Measurements from ENCODE around the gene CUEDC2. TPM values are rescaled to one million over a fixed set of nuclear protein-coding genes. Genes with fewer than 3 reads are reported as not detected.

The CUEDC2 gene
- total RNA-seq, 2 donors from 2014 or later, result 70.2 to 81.7 TPM

GRCh38 chr10:102376901-102377300 lies 55.5 kb downstream of the CUEDC2 start:
- no peak for TF ChIP-seq POLR2AphosphoS5 (IDR thresholded peaks at IDR 0.05)
- no peak for TF ChIP-seq POLR2A (IDR thresholded peaks at IDR 0.05)
- no peak for TF ChIP-seq CTCF (IDR thresholded peaks at IDR 0.05)
- Histone ChIP-seq H3K36me3 (peaks cover 8 to 18% of the 10 kb centered on the region in 2 donors), H3K4me3 (no peak overlapping the region), H3K4me1 (replicated peaks) (no peaks in the 10 kb centered on the region), H3K9me3 (no peaks in the 10 kb centered on the region), H3K27me3 (replicated peaks; ENCODE audit: insufficient read depth) (no peaks in the 10 kb centered on the region), H3K27ac (no peak overlapping the region)
- intact Hi-C loops (cut with DNase I), result no loop called here
- DNase-seq (ENCODE audit: low spot score), result no peak
- WGBS, result 96% methylated on average over 12 of the region's 12 CpGs

- WGBS, result 94% methylated on average over 2 of the region's 2 CpGs
- H3K36me3 ChIP-seq, result peaks cover 11 to 21% of the 10 kb centered on the region in 2 donors
These were observed 56.5 kb downstream of the CUEDC2 start for GRCh38 chr10:102375867-102376266.

GRCh38 chr10:102375250-102375649 lies 57.1 kb downstream of the CUEDC2 start:
- TF ChIP-seq POLR2AphosphoS5 (IDR thresholded peaks at IDR 0.05) (no peak), POLR2A (IDR thresholded peaks at IDR 0.05) (no peak), CTCF (IDR thresholded peaks at IDR 0.05) (no peak)
- no peak overlapping the region for H3K27ac ChIP-seq
- 88% methylated on average over 7 of the region's 7 CpGs for WGBS
- no peaks in the 10 kb centered on the region for H3K4me1 ChIP-seq (replicated peaks)
- no peaks in the 10 kb centered on the region for H3K9me3 ChIP-seq
- intact Hi-C loops (cut with DNase I), result no loop called here
- H3K27me3 ChIP-seq (replicated peaks; ENCODE audit: insufficient read depth), result no peaks in the 10 kb centered on the region
- peaks cover 17 to 21% of the 10 kb centered on the region in 2 donors for H3K36me3 ChIP-seq
- no peak for DNase-seq (ENCODE audit: low spot score)
- no peak overlapping the region for H3K4me3 ChIP-seq

More at GRCh38 chr10:102375867-102376266, 56.5 kb downstream of the CUEDC2 start:
- H3K4me3 ChIP-seq, result no peak overlapping the region
- intact Hi-C loops (cut with DNase I), result no loop called here
- TF ChIP-seq POLR2AphosphoS5 (IDR thresholded peaks at IDR 0.05) (no peak), CTCF (IDR thresholded peaks at IDR 0.05) (no peak), POLR2A (IDR thresholded peaks at IDR 0.05) (no peak)
- no peaks in the 10 kb centered on the region for H3K27me3 ChIP-seq (replicated peaks; ENCODE audit: insufficient read depth)
- H3K4me1 ChIP-seq (replicated peaks), result no peaks in the 10 kb centered on the region
- H3K27ac ChIP-seq, result no peak overlapping the region
- H3K9me3 ChIP-seq, result no peaks in the 10 kb centered on the region
- DNase-seq (ENCODE audit: low spot score), result no peak

MicroRNAs encoded within 50 kb of the gene (microRNA counts, 767-probe panel; counts per million panel counts)
- microRNA hsa-miR-146b-3p (0 to 431 counts per million in 2 donors), microRNA hsa-miR-146b-5p (0 to 431 counts per million in 2 donors)

Small RNA genes within 50 kb of the gene (microRNA-seq; reads per million reads assigned to microRNA genes)
- gene MIR146B, result 173 reads per million, percentile 77 among the genes with 10 or more reads in this experiment

Small RNA genes within 50 kb of the gene (small RNA-seq; reads per million reads assigned to genes)
- gene MIR146B, result 2,862 to 3,043 reads per million in 2 donors

Other genes starting within 250 kb of the CUEDC2 start
- 1 to 10 TPM in 1 of 2 donors, not detected in 1; 4.4 TPM for gene ELOVL3, start 206.3 kb downstream of the CUEDC2 start, total RNA-seq
- gene PITX3, start 191.1 kb downstream of the CUEDC2 start, total RNA-seq, result not detected
- gene GBF1, start 187.0 kb downstream of the CUEDC2 start, total RNA-seq, result 10 to 100 TPM; 53.1 to 59.1 TPM
- 10 to 100 TPM; 22.5 to 40.4 TPM for gene NFKB2, start 36.9 kb downstream of the CUEDC2 start, total RNA-seq
- gene PSD, start 13.8 kb downstream of the CUEDC2 start, total RNA-seq, result 10 to 100 TPM in 1 of 2 donors, 1 to 10 TPM in 1; 1.0 to 10.9 TPM
- 10 to 100 TPM; 22.2 to 36.3 TPM for gene FBXL15, start 11.7 kb downstream of the CUEDC2 start, total RNA-seq
- gene C10orf95, start 19.0 kb upstream of the CUEDC2 start, total RNA-seq, result 1 to 10 TPM in 1 of 2 donors, under 1 TPM in 1; 0.85 to 3.7 TPM
- gene ACTR1A, start 70.1 kb upstream of the CUEDC2 start, total RNA-seq, result 10 to 100 TPM; 75.6 to 95.9 TPM
- gene SUFU, start 71.4 kb upstream of the CUEDC2 start, total RNA-seq, result 10 to 100 TPM; 17.4 to 20.4 TPM
- 100 to 1,000 TPM; 148 to 222 TPM for gene TRIM8, start 211.9 kb upstream of the CUEDC2 start, total RNA-seq

Data from prostate gland (tissue), 2 donors.